ENCODE results near the gene MS4A18. TPM values are rescaled to one million over a fixed set of nuclear protein-coding genes. Genes with fewer than 3 reads are reported as not detected.
"Not testable (repeated sequence)": the region's sequence is repeated elsewhere in the genome, so short reads cannot be mapped to it uniquely, and the experiment has no call there.

Gene MS4A18
- not detected for total RNA-seq
- long read RNA-seq = 0 reads

- ATAC-seq = no peak
- intact Hi-C loops (cut with DNase I) = no loop called here
- DNase-seq (ENCODE audit: missing footprints) = no peak
These were observed at the start of gene MS4A18 for GRCh38 chr11:60724420-60724819. Gene MS4A18, plus strand, starts transcription at chr11:60724720.

GRCh38 chr11:60678231-60678630 lies 46.3 kb upstream of the MS4A18 start:
- ATAC-seq; intact Hi-C loops (cut with DNase I); DNase-seq (ENCODE audit: missing footprints): not testable (repeated sequence)

DNA sequence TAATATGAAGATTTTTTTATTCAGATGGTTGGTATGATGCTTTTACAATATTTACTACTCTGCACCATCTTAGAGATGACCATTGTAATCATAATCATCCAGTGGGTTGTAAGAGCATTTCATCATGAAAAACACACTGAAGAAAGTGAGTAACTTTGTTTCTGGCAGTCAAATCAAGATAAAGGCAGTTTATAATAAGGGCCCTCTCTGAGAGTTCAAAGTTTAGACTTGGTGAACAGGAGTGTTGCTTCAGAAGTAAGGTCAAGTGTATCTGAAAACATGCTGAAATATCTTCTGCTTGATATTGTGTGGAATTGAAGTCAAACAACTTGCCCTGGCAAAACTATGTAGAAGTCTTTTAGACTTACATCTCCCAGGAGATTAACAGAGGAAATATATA lies 44.6 kb upstream of the MS4A18 start:
- intact Hi-C loops (cut with DNase I) = no loop called here

DNA sequence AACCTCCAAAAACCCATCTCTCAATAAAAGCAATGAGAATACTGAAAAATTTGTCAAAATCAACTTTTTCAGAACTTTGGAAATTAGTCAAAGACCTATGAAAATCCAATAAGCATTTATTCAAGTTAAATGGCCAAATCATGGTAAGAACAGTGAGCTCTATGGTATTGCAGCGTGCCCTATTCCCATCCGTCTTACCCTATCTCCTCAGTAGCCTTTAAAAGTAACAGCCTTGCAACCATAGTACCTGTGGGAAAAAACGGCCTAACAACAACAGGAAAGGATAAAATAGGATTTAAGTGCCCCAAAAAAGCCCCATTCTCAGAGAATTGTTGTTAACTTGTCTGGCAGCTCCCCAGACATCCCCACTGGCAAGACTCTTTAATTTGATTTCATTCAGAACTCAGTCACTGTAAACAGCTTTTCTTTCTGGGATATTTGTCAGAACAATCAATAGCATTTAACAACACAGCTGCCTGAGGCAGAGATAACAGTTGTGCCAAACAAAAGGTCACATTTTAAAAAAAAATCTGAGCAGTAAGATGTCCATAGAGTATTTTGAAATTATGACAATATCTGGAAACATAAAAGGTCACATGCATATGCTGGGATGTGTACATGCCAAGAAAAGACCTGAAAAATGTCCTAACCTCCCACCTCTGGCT lies 43.9 kb upstream of the MS4A18 start:
- no peak for DNase-seq (ENCODE audit: missing footprints)
- no peak for ATAC-seq
- intact Hi-C loops (cut with DNase I) = no loop called here

More for the DNA sequence above, 44.6 kb upstream of the MS4A18 start:
- DNase-seq (ENCODE audit: missing footprints) = no peak
- no peak for ATAC-seq

DNA sequence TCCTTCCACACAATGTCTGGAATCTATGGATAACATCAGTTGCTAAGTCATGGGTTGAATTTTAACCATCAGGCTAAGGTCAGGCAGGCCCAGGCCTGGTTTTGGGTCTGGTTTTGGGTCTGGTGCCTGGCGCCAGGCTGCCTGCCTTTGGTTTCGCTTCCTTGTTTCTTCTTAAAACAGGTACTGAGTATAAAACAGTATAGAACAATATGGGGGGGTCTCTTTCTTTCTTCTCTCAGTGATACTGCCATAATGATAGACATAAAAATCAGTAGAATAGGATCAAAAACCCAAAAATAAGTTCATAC lies 40.0 kb upstream of the MS4A18 start:
- ATAC-seq; DNase-seq (ENCODE audit: missing footprints); intact Hi-C loops (cut with DNase I): not testable (repeated sequence)

GRCh38 chr11:60691661-60692060 lies 32.9 kb upstream of the MS4A18 start:
- DNase-seq (ENCODE audit: missing footprints) = no peak
- no peak for ATAC-seq
- intact Hi-C loops (cut with DNase I) = no loop called here

DNA sequence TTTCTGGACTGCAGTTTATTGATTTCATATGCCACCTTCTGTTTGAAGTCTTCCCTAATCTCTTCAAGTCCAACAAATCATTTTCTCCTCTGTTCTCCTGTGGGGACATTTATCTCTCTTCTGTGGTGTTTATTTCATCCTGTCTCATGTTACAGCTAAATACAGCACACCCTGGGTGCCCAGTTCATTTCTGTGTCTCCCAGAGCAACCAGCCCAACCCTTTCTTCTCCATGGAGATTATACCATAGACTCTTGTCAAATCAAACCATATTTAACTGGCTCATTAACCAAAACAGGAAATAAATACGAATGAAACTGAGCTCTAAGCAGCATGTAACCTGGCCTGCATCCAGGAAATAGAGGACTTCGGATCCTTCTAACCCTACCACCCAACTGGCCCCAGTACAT lies 25.2 kb upstream of the MS4A18 start, which contains the start of gene MS4A8:
Gene MS4A8 (plus strand): TSS at position 329 of the 408 bp plus-strand sequence. CDS start 1,249 bp downstream, outside the sequence.
- DNase-seq (ENCODE audit: missing footprints) (no peak), ATAC-seq (no peak)
- intact Hi-C loops (cut with DNase I) = no loop called here

- ATAC-seq = no peak
- DNase-seq (ENCODE audit: missing footprints) = no peak
- intact Hi-C loops (cut with DNase I) = no loop called here
These were observed 24.6 kb upstream of the MS4A18 start for GRCh38 chr11:60699936-60700335.

- DNase-seq (ENCODE audit: missing footprints) (no peak), ATAC-seq (no peak)
- intact Hi-C loops (cut with DNase I) = no loop called here
These were observed 23.6 kb upstream of the MS4A18 start for GRCh38 chr11:60700689-60701468.

DNA sequence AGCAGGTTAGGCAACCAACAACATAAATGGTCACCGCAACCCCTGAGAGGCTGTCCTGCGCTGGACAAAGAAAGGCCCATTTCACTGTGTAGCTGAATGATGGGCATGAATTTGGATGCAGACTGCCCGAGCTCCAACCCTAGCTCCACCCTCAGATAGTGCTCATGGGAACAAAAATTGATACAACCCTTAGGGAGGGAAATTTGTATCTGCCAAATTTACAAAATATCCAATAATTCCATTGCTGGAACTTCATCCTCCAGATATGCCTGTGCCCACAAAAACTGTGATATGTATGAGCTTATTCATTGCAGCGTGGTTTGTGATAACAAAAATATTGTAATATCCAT lies 23.1 kb upstream of the MS4A18 start:
- ATAC-seq = no peak
- intact Hi-C loops (cut with DNase I) = no loop called here
- DNase-seq (ENCODE audit: missing footprints) = no peak

DNA sequence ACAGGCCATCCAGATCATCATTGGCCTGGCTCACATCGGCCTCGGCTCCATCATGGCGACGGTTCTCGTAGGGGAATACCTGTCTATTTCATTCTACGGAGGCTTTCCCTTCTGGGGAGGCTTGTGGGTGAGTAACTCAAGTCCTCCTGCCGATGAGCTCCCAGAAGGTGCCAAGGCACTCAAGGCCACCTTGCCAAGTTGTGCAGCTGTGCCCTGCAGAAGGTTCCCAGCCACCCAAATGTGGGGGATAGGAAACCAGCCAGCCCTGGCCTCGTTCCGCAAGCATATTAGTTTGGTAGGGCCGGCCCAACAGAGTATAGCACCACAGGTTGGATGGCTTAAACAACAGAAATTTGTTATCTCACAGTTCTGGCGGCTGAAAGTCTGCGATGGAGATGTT lies 21.1 kb upstream of the MS4A18 start:
- DNase-seq (ENCODE audit: missing footprints) = no peak
- no peak for ATAC-seq
- intact Hi-C loops (cut with DNase I) = no loop called here

- no peak for ATAC-seq
- intact Hi-C loops (cut with DNase I) = no loop called here
These were observed 18.6 kb upstream of the MS4A18 start for GRCh38 chr11:60705895-60706294.

GRCh38 chr11:60706931-60707330 lies 17.6 kb upstream of the MS4A18 start:
- intact Hi-C loops (cut with DNase I) = no loop called here
- no peak for ATAC-seq
- no peak for DNase-seq (ENCODE audit: missing footprints)

More at GRCh38 chr11:60705895-60706294, 18.6 kb upstream of the MS4A18 start:
- no peak for DNase-seq (ENCODE audit: missing footprints)

- no peak for DNase-seq (ENCODE audit: missing footprints)
- no peak for ATAC-seq
- intact Hi-C loops (cut with DNase I) = no loop called here
These were observed 14.0 kb upstream of the MS4A18 start for GRCh38 chr11:60710482-60710881.

DNA sequence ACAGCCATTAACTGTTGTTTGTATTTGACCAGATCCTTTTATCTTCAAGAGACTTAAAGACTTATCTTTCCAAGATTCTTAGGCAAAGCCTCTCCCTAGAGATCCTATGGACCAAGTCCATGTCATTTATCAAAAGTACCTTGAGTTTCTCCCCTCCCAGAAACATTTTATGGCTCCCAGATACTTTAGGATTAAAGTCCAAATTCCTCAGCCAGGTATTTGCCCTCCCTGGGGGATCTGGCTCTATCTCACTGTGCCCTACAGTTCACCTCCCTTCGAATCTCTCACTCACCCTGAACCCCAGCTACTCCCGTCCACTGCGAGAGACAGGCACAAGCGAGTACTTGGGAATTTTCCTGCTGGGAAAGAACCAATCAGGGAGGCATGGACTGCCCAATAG lies 13.2 kb upstream of the MS4A18 start:
- intact Hi-C loops (cut with DNase I) = no loop called here
- no peak for ATAC-seq
- no peak for DNase-seq (ENCODE audit: missing footprints)

DNA sequence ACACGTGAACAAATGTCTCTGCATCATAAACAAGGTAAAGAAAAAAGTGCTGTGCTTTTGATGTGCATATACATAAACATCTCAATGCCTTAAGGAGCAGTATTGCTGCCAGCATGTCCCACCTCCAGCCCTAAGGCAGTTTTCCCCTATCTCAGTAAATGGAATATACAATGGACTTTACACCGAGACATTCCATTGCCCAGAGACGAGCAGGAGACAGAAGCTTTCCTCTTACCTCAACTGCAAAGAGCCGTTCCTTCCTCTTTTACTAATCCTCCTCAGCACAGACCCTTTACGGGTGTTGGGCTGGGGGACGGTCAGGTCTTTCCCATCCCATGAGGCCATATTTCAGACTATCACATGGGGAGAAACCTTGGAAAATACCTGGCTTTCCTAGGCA lies 11.1 kb upstream of the MS4A18 start:
- intact Hi-C loops (cut with DNase I); DNase-seq (ENCODE audit: missing footprints): not testable (repeated sequence)

GRCh38 chr11:60717956-60718355 lies 6.6 kb upstream of the MS4A18 start:
- DNase-seq (ENCODE audit: missing footprints) (no peak), ATAC-seq (no peak)
- intact Hi-C loops (cut with DNase I) = no loop called here

More for the DNA sequence above, 11.1 kb upstream of the MS4A18 start:
- ATAC-seq = not testable (repeated sequence)

DNA sequence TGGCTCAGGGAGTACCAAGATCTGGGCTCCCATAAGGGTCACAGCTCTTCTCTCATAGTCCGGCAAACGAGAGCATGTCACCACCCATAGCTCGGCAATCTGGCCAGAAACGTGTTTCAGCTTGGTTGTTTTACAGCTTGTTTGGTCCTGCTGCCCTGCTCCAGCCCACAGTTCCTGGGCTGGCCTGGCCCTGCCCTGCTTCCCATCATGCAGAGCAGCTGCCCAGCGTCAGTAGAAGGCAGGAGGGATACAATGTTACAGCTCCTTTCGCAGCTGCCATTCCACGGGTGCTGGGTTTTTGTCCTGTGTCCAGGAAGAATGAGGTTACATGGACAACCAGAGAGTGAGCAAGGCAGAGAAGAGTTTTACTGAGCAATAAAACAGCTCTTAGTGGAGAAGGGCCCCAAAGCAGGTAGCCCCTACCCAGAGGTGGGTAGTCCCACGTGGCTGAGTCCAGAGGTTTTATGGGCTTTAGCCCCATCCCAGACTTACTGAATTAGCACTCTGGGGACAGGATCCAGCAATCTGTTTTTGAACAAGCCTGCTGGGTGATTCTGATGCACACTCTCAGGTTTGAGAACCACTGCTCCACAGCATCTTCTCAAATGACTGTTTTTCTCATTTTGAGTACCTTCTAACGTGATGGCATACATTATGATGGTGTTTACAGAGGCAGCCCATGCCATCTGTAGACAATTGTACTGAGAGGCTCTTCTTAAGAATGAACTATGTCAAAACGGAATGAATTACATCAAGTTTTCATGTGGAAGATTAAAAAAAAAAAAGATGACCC lies 5.8 kb upstream of the MS4A18 start:
- DNase-seq (ENCODE audit: missing footprints) = no peak
- intact Hi-C loops (cut with DNase I) = no loop called here
- no peak for ATAC-seq

DNA sequence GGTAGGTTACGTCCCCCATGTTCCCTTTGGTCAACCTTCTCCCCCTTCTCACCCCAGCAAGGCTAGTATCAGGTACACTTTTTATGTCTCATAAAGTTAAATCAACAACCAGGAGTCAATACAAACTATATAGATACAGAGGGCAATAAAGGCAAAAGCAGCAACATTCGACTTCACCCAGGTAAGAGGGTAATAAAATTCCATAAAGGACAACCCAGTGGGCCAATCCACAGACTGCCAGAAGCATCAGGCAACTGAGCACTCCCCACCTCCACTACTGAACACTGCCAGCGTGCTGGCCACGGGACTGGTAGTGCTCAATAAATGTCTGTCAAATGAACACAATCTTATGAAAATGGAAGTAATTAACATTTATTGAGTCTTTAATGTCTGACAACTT lies 5.1 kb upstream of the MS4A18 start:
- ATAC-seq (no peak), DNase-seq (ENCODE audit: missing footprints) (no peak)
- intact Hi-C loops (cut with DNase I) = no loop called here

DNA sequence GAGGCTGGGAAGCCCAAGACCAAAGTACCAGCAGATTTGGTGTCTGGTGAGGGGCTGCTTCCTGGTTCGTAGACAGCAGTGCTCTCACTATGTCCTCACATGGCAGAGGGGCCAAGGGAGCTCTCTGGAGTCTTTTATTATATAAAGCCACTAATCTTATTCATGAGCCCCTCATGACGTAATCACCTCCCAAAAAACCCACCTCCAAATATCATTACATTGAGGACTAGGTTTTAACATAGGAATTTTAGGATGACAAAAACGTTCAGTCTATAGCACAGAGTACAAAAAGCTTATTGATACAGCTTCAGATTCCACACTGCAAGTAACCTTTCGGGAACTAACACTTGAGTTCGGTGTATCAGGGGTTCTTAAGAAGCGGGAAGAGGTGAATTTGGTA lies 4.1 kb upstream of the MS4A18 start:
- intact Hi-C loops (cut with DNase I) = no loop called here
- DNase-seq (ENCODE audit: missing footprints) (no peak), ATAC-seq (no peak)
